KG1 (cell line): ENCODE data around the gene FGF6.
"Not testable (repeated sequence)": the region's sequence is repeated elsewhere in the genome, so short reads cannot be mapped to it uniquely, and the experiment has no call there.

Source experiments
- DNase-seq: peaks from one replicate; lab custom pipeline; 2025; lab: John Stamatoyannopoulos, UW

The FGF6 gene

GRCh38 chr12:4418913-4419312, 26.7 kb downstream of the FGF6 start:
- DNase-seq, result no peak

- no peak for DNase-seq
Measured at GRCh38 chr12:4417936-4418335, 27.7 kb downstream of the FGF6 start.

- DNase-seq, result no peak
Measured at GRCh38 chr12:4417455-4417854, 28.2 kb downstream of the FGF6 start.

- DNase-seq, result no peak
Measured at GRCh38 chr12:4416276-4416675, 29.3 kb downstream of the FGF6 start.

GRCh38 chr12:4412465-4412864, 33.1 kb downstream of the FGF6 start:
- no peak for DNase-seq

GRCh38 chr12:4412056-4412455, 33.6 kb downstream of the FGF6 start:
- DNase-seq, result no peak

GRCh38 chr12:4407136-4407535, 38.5 kb downstream of the FGF6 start:
- DNase-seq, result no peak

GRCh38 chr12:4404877-4405637, 40.6 kb downstream of the FGF6 start:
- DNase-seq, result not testable (repeated sequence)

GRCh38 chr12:4402996-4403395, 42.6 kb downstream of the FGF6 start:
- no peak for DNase-seq

- DNase-seq, result no peak
Measured at GRCh38 chr12:4401117-4401516, 44.5 kb downstream of the FGF6 start.

- no peak for DNase-seq
Measured at GRCh38 chr12:4395818-4396217, 49.8 kb downstream of the FGF6 start.

GRCh38 chr12:4393211-4393610, 52.4 kb downstream of the FGF6 start:
- no peak for DNase-seq

- peak; percentile 53 for DNase-seq
Measured at GRCh38 chr12:4392223-4392742, 53.3 kb downstream of the FGF6 start.

GRCh38 chr12:4388662-4389061, 57.0 kb downstream of the FGF6 start:
- DNase-seq, result no peak

GRCh38 chr12:4388032-4388431, 57.6 kb downstream of the FGF6 start:
- DNase-seq, result no peak

- no peak for DNase-seq
Measured at GRCh38 chr12:4387607-4388006, 58.0 kb downstream of the FGF6 start.

GRCh38 chr12:4386801-4387200, 58.8 kb downstream of the FGF6 start:
- no peak for DNase-seq
